NCI-H774 (cell line): ENCODE results near the gene DNLZ.
"Not testable (repeated sequence)": the region's sequence is repeated elsewhere in the genome, so short reads cannot be mapped to it uniquely, and the experiment has no call there.

Source experiments
- DNase-seq: peaks from one replicate; lab custom pipeline; 2025; lab: John Stamatoyannopoulos, UW

DNLZ gene

DNA sequence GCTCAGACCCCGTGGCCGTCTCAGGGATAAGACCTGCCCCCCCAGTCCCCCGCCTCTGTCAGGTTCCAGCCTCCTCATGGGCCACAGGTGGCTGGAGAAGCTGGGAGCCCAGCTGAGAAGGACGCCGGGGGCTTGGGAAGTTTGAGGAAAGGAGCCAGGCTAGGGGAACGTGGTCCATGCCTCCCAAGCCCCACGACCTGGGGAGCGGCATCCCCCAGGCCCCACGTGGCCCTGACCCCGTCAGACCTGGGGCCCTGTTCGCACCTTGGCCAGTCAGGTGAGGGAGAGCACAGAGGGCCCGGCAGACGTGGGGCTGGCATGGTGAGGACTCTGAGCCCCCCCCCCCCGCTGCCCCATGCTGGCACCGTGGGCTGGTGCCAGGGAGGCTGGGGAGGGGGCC, 32.5 kb downstream of the DNLZ start:
- DNase-seq, result no peak

DNA sequence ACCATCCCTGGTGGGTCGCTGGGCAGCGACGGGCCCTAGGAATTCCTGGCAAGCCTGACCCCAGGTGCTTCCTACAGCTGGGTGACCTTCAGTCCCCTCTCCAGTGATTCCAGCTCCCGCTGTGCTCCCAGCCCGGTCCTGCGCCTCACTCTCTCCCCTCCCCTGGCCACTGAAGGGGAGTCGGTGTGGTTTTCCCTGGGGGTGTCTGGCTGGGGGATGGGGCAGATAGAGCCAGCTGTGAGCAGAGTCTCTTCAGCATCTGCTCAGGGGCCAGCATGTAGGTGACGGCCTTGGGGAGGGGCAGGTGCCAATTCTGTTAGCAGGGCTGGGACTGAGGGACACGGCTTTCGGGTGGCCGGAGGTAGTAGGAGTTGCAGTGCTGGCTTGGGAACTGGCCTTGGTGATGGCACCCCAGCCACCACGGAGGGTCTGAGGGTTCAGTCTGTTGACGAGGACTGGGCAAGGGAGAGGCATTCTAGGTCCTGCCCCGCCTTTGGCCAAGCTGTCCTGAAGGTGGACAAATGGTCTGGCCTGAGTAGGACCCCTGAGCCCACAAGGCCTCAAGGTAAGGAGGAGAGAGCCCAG, 33.0 kb downstream of the DNLZ start:
- no peak for DNase-seq

- no peak for DNase-seq
Observed at GRCh38 chr9:136329636-136330405, 33.7 kb downstream of the DNLZ start.

GRCh38 chr9:136329211-136329627, 34.3 kb downstream of the DNLZ start:
- no peak for DNase-seq

- no peak for DNase-seq
Observed at GRCh38 chr9:136328622-136329041, 34.9 kb downstream of the DNLZ start.

DNA sequence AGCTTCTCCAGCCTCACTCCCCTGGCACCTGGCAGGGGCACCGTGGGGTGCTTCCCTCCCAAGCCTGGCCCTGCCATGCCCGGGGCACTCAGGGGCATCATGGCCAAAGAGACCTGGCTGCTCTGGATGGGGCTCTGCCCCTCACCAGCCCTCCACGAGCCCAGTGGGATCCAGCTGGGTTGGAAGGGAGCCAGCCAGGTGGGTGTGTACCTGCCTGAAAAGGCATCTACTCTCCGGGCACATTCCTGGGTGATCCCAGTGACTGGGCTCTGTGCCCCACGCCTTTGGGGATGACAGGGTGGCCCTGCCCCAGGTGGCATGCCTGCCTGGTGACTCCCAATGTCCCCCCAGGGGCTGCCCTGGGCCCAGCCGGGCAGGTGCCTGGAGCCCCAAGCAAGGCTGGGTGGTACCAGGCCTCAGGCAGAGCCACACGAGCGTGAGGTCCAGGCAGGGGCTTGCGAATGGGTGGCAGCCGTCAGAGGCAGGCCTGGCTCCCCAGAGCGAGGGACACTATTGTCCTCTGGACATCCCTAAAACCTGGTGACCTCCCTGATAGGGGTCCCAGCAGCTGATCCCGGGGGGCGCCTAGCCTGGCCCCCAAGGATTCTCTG, 35.4 kb downstream of the DNLZ start:
- DNase-seq, result no peak

DNA sequence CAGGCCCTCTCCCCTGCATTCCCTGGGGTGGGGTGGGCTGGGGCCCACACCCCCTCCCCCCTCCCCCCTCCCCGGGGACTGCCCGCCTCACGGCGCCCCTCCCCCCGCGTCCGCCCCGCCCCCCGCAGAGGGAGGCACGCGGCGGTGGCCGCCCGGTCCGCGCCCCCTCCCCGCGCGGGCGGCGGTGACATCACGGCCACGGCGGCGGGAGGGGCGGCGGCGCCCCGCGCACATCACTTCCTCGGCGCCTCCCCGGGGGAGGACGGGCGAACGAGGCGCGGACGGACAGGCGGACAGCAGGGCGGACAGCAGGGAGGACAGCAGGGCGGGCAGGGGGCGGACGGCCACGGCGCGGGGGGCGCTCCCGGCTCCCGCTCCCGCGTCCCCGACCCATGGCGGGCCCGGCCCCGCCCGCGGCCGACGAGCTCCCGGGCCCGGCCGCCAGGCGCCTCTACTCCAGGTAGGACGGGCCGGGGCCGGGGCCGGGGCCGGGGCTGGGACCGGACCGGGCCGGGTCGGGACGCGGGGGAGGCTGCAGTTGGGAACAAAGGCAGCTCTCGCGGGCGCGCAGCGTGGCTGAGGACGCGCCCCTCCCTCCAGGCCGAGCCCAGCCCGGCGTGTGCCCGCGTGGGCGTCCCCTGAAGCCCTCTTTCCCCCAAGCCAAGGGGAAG, 36.1 kb downstream of the DNLZ start, which contains the start of gene GPSM1:
Gene GPSM1 (plus strand): TSS at position 236 of the 671 bp plus-strand sequence. CDS start 157 bp downstream, at position 393.
- DNase-seq, result peak; percentile 44

DNA sequence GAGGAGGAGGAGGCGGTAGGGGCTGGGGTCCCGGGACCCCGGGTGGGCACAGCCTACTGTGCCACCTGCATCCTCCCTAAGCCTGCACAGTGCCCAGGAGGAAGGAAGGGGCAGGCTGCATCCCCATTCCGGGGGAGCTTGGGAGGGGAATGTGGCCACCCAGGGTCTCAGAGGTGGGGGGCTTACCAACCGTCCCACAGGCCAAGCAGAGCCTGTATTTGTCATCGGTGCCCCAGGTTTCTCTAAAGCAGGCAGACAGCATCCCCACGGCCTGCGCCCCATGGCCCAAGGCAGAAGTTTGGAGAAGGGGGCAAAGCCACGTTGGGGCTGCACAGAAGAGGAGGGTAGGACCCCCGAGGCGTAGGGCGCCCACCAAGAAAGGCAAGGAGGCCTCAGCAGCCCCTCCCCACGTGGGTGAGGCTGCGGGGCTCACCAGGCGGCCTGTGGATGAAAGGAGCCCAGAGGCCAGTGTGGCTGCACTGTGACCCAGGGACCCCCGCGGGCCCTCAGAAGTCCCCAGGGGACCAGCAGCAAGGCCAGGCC, 36.7 kb downstream of the DNLZ start:
- no peak for DNase-seq

DNA sequence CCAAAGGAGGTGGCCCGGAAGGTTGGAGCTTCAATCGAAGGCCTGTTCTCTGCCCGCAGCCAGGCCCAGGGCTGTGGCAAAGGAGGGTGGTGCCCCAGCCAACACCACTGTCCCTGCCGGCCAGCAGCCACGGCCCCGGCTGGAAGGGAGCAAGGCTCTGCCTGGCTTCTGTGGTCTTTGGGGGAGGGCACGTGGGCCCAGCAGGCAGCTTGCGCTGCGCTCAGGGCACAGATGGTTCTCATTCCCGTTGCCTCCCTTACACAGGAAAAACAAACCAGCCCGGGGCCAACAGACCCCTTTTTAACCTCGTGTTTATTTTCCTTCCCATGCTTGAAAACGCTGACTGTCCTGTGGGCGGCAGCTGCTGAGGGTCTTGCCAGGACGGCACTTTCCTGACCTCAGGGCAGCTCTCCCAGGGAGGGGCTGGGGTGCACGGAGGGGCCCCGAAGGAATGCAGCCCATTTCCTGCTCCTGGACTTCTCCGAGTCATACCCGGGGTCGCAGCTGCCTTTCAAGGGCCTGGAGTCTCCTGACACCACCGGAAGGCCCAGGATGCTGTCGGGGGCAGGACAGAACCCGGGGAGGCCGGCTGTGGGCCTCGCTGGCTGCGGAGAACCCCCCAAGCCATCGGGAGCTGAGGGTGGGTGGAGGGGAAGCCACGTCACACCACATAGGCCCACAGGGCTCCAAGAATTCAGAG, 37.3 kb downstream of the DNLZ start:
- DNase-seq, result no peak

- DNase-seq, result no peak
Observed at GRCh38 chr9:136325358-136325757, 38.2 kb downstream of the DNLZ start.

GRCh38 chr9:136324501-136325300, 38.8 kb downstream of the DNLZ start:
- peak; percentile 34 for DNase-seq

GRCh38 chr9:136323371-136323789, 40.2 kb downstream of the DNLZ start:
- peak; percentile 36 for DNase-seq

DNA sequence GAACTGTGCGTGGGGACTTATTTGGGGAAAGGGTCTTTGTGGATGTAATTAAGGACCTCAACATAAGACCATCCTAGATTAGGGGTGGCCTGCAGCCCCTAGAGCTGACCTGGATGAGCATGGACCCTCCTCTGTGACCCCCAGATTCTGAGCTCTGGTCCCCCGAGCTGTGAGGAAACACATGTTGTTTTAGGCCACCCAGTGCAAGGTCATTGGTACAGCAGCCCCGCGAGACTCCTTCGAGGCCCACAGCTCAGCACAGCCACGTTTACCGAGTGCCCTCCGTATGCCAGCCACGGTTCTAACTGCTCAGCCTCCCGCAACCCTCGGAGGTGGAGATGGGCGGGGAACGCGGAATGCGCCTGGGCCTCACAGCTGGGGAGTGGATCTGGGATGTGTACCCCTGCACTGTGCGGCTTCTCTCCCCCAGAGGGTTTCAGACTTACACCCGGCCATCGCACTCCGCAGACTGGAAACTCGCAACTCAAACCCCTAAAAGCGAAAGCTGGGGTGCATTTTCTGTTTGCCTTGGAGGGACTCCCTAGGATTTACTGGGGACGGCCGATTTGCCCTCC, 40.7 kb downstream of the DNLZ start:
- no peak for DNase-seq

- DNase-seq, result no peak
Observed at GRCh38 chr9:136321561-136321960, 42.0 kb downstream of the DNLZ start.

GRCh38 chr9:136320972-136321371, 42.6 kb downstream of the DNLZ start:
- not testable (repeated sequence) for DNase-seq

DNA sequence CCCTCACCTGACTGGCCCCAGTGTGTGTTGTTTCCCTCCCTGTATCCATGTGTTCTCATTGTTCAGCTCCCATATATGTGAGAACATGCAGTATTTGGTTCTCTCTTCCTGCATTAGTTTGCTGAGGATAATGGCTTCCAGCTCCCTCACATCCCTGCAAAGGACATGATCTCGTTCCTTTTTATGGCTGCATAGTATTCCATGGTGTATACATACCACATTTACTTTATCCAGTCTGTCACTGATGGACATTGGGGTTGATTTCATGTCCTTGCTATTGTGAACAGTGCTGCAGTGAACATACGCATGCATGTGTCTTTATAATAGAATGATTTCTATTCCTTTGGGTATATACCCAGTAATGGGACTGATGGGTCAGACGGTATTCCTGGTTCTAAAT, 43.6 kb downstream of the DNLZ start:
- not testable (repeated sequence) for DNase-seq

DNA sequence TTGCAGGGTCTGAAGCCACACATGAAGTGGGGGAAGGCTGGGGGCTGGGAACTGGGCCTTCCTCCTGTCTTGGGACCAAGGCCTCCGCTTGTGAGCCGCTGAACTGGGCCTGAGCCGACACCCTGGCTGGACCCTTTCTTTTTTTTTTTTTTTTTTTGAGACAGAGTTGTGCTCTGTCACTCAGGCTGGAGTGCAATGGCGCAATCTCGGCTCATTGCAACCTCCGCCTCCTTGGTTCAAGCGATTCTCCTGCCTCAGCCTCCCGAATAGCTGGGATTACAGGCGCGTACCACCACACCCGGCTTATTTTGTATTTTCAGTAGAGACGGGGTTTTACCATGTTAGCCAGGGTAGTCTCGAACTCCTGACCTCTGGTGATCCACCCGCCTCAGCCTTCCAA, 44.3 kb downstream of the DNLZ start:
- DNase-seq, result not testable (repeated sequence)

- DNase-seq, result no peak
Observed at GRCh38 chr9:136318776-136319241, 44.7 kb downstream of the DNLZ start.

DNA sequence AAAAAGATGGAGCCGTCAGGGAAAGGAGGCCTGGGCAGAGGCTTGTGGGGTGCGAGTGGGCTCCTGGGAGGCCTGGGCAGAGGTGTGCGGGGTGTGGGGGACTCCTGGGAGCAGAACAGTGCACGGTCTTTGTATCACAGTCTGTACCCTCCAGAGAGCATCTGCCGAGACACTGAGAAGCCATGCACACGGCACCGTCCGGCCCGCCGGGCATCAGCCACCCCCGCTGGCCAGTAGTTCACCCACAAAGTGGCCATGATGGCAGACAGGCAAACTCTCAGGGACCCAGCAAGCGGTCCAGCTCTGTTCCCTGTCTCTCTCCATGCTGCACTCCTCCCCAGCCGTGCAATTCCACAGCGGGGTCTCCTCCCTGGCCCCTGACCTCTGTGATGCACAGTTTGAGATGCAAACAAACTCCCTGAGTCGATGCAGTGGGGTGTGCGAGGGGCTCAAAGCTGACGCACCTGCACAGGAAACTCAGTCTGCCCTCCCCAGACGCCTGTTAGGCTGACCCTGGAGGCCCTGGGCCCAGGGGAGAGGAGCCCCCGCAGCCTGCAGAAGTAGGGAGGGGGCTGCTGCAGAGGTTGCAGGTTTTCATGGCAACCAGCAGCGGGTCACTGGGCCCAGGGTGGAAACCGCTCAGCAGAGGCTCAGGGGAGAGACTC, 45.3 kb downstream of the DNLZ start:
- DNase-seq, result no peak

GRCh38 chr9:136317695-136318094, 45.8 kb downstream of the DNLZ start:
- DNase-seq, result no peak
